ENCODE measurements around the gene NR3C1.

NR3C1 gene

GRCh38 chr5:143426437-143426991 is 23.0 kb upstream of the NR3C1 start:
- no peak for DNase-seq (ENCODE audit: low read depth in 4 of 4, low spot score in 1 of 4)

- DNase-seq (ENCODE audit: low read depth in 4 of 4, low spot score in 1 of 4), result no peak
These were observed 22.3 kb upstream of the NR3C1 start for GRCh38 chr5:143425835-143426234.

- no peak for DNase-seq (ENCODE audit: low read depth in 4 of 4, low spot score in 1 of 4)
These were observed 14.8 kb upstream of the NR3C1 start for GRCh38 chr5:143418140-143418866.

GRCh38 chr5:143417503-143418139 is 14.1 kb upstream of the NR3C1 start:
- no peak for DNase-seq (ENCODE audit: low read depth in 4 of 4, low spot score in 1 of 4)

GRCh38 chr5:143416411-143416810 is 12.9 kb upstream of the NR3C1 start:
- DNase-seq (ENCODE audit: low read depth in 4 of 4, low spot score in 1 of 4), result no peak

GRCh38 chr5:143413958-143414669 is 10.6 kb upstream of the NR3C1 start:
- no peak for DNase-seq (ENCODE audit: low read depth in 4 of 4, low spot score in 1 of 4)

- DNase-seq (ENCODE audit: low read depth in 4 of 4, low spot score in 1 of 4), result no peak
These were observed 9.3 kb upstream of the NR3C1 start for GRCh38 chr5:143412661-143413342.

GRCh38 chr5:143409926-143410325 is 6.4 kb upstream of the NR3C1 start:
- DNase-seq (ENCODE audit: low read depth in 4 of 4, low spot score in 1 of 4), result no peak

- no peak for DNase-seq (ENCODE audit: low read depth in 4 of 4, low spot score in 1 of 4)
These were observed 2.9 kb upstream of the NR3C1 start for GRCh38 chr5:143406408-143406807.

GRCh38 chr5:143405849-143406098 is 2.3 kb upstream of the NR3C1 start:
- DNase-seq (ENCODE audit: low read depth in 4 of 4, low spot score in 1 of 4), result no peak

- peak; percentile 72 to 77 (median 76) for DNase-seq (ENCODE audit: low read depth in 4 of 4, low spot score in 1 of 4)
These were observed 1.8 kb upstream of the NR3C1 start for GRCh38 chr5:143405063-143405848.

GRCh38 chr5:143404416-143405062 is 1.1 kb upstream of the NR3C1 start:
- DNase-seq (ENCODE audit: low read depth in 4 of 4, low spot score in 1 of 4), result peak; percentile 38 to 58 (median 40)

- no peak for DNase-seq (ENCODE audit: low read depth in 4 of 4, low spot score in 1 of 4)
These were observed 223 bp downstream of the NR3C1 start for GRCh38 chr5:143403334-143403592.

- DNase-seq (ENCODE audit: low read depth in 4 of 4, low spot score in 1 of 4), result peak; percentile 7 to 27 (median 23)
These were observed 743 bp downstream of the NR3C1 start for GRCh38 chr5:143402553-143403333.

GRCh38 chr5:143402017-143402552 is 1.4 kb downstream of the NR3C1 start:
- no peak for DNase-seq (ENCODE audit: low read depth in 4 of 4, low spot score in 1 of 4)

GRCh38 chr5:143401227-143402016 is 2.1 kb downstream of the NR3C1 start:
- DNase-seq (ENCODE audit: low read depth in 4 of 4, low spot score in 1 of 4), result no peak

- no peak for DNase-seq (ENCODE audit: low read depth in 4 of 4, low spot score in 1 of 4)
These were observed 2.8 kb downstream of the NR3C1 start for GRCh38 chr5:143400541-143401226.
